Measurements from ENCODE around the gene LIF.

GRCh38 chr22:30262917-30263741, 16.6 kb upstream of the LIF start:
- TF ChIP-seq CTCF (IDR thresholded peaks at IDR 0.05) (peak; percentile 96), TCF7L2 (IDR thresholded peaks at IDR 0.05; ENCODE audit: low read depth, low read length) (no peak), POLR2AphosphoS5 (IDR thresholded peaks at IDR 0.05; ENCODE audit: low read depth, low read length) (no peak)

All from Panc1 (cell line).